Right hindlimb (tissue), 1 donor: ENCODE data around the gene TRMT61B.

ENCODE experiments used
- DNase-seq: peaks from one replicate; pipeline ENCODE4 v3.0.0-alpha.2; 2018

TRMT61B gene

DNA sequence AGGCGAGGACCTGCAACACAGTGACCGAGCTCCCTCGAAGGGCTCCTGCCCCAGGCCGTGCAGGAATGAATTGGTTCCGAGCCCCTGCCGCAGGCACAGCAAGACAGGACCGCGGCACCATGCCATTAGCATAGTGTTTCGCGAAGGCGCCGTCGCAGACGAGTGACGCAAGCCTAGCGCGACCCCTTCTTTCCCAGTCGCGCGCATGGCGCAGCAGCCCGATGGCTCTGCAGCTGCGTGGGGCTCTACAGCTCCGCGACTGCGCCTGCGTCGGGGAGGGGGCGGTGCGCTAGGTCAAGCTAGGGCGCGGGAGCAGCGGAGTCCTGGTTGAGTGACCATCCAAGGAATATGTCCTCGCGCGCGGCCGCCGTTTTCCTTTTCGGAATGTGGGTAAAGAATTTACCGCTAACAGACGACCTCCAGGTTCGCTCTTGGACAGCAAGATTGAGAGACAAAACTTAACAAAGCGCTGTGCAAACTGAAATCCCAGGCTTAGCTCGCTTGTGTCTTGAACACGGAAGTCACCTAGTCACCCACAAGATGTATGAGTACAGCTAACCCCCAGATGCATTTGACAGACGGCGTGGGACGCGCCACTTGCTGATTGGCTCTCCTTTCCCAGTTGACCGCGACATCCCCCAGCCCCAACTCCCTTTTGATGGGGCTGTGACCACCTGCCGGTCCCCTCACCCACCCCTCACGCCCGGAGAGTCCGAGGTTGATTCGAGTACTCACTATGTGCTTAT is at the start of gene TRMT61B:
TRMT61B (minus strand) TSS at position 164 of the 746 bp plus-strand sequence; CDS start at position 132, 32 bp downstream.
- DNase-seq = peak; percentile 97

DNA sequence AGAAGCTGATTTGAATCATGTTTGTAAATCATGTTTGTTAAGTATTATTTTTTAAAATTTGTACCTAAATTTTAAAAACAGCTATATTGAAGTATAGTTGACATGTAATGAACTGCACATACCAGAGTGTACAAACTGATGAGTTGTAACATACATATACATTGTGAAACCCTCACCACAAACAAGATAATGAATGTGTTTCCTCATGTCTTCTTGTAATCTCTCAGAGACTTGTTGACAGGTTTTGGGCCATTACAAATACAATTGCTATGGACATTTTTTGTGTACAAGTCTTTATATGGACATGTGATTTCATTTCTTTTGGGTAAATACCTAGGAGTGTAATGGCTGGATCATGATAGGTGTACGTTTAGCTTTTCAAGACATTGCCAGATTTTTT is 45.8 kb upstream of the TRMT61B start:
- DNase-seq = no peak

DNA sequence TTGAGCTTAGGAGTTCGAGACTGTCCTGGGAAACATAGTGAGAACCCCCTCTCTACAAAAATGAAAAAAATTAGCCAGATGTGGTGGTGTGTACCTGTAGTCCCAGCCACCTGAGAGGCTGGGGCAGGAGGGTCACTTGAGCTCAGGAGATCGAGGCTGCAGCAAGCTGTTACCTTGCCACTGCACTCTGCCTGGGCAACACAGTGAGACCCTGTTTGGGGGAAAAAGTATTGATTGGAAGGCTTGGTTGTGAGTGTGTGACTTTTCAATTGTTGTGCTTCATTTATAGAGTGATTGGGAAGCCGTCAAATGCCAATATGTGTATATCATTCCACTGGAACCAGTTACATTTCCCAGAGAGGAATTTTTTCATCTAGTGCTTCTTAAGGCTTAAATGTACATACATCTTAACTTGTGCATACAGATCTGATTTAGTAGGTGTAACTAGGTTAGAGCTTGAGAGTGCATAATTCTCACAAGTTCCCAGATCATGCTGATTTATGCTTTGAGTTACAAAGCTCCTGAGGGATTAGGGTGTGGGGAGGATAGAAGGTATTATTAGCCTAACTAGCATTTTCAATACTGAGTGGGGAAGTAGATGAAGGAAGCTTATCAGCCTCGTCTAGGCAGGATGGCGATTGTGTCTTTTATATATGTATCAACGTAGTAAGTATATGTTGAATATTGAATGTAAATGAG is 39.7 kb upstream of the TRMT61B start:
- DNase-seq = no peak

DNA sequence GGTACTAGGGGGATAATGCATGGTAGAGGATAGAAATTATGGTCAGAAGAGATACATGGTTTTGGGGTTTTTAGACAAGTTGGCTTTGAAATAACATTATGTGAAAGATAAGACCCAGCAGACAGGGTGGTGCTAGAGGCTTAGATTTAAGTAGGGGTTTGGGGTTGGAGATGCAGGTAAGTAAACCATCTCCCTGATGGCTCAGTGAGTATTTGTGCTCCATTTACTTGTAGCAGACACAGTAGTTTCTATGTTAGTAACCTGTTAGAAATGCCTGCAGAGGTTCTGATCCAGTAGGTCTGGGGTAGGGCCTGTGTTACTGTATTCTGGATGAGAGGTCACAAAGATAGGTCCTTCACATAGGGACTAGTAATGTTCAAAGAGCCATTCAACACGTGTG is 38.1 kb upstream of the TRMT61B start:
- no peak for DNase-seq

DNA sequence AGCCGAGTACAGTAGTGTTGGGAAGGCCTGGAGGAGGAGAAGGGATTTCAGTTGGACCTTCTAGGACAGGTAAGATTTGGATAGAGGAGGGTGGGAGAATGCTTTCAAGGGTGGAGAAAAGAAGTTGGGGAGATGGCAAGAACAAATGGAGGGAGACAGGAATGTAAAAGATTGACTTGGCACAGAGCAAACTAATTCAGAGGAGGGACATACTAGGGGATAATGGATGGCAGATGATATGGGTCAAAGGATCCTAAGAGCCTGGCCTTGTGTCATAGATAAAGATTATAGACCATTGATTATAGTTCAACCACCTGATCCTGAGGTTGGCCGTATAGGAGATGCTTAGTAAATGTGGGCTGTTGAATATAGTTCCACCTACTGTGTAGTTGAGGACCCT is 36.7 kb upstream of the TRMT61B start:
- DNase-seq = no peak

DNA sequence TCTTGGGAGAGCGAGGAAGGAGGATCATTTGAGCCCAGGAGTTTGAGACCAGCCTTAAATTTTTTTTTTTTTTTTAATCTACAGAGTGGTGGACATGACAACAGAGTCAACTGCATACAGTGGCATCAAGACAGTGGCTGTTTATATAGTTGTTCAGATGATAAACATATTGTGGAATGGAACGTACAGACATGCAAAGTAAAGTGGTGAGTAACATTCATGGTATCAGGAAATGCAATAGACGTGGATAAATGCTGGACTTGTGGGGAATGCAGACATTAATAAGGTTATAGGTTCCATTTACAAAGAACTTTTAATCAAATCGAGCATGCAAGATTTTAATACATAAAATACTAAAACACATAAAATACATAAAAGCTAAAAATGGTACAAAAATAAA is 36.3 kb upstream of the TRMT61B start:
- DNase-seq = no peak

DNA sequence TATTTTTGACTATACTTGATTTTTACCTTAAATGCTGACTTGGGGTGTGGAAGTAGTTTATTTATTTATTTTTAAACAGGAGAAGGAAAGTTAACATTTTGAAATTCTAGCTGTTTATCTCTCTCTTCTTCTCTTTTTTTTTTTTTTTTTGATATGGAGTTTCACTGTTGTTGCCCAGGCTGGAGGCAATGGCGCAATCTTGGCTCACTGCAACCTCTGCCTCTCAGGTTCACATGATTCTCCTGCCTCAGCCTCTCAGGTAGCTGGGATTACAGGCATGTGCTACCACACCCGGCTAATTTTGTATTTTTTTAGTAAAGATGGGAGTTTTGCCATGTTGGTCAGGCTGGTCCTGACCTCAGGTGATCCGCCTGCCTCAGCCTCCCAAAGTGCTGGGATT is 35.4 kb upstream of the TRMT61B start:
- no peak for DNase-seq

DNA sequence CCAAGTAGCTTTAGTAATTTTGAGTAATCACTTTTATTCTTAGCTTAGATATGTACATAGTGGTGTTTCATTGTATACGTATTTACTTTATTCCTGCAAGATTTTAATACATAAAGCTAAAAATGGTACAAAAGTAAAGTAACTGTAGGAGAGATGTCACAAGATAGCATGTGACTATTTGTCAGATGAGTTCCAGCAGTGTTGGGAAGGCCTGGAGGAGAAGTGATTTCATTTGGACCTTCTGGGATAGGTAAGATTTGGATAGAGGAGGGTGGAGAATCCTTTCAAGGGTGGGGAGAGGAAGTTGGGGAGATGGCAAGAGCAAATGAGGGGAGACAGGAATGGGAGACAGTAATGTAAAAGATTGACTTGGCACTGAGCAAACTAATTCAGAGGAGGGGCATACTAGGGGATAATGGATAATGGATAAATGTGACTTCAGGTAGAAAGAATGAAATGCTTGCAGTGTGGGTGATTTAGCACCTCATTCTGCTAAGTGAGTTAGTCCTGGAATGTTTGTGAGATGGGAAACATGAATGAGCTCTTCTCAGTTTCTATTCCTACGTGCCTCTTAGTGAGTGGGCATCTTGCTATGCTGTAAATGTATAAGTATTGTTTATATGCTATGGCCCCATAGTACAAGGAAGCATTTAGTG is 34.8 kb upstream of the TRMT61B start:
- no peak for DNase-seq

DNA sequence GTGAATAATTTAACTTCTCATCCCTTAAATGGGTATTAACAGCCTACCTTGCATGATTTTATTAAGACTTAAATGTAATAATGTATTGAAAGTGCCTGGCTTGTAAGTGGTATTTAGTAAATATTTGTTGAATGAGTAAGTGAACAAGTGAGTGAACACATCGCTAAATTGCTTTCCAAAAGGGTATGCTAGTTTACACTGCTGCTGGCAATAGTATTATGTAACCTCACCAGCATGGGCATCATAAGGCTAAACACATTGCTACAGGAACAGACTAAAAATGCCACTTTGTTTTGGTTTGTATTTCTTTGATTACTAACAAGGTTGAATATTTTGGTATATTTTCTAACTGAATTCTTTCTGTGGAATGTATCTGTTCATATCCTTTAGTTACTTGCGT is 34.2 kb upstream of the TRMT61B start:
- DNase-seq = no peak

DNA sequence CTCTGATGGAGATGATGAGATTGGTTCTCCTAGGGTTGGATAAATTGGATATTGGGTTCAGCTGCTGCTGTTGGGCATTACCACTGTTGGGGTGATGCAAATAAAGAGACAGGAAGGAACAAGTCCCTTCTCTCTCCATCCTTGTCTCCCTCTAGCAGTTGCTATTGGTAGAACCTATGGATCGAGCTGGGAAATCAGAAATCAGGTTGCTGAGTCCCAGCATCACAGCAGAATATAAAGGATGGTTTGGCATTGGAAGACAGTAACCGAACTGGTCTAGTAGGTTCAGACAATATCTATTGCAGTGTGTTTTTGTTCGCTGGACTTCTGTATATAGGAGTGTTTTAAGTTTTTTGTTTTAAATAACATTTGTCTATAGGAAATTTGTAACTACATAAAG is 32.5 kb upstream of the TRMT61B start:
- DNase-seq = no peak

DNA sequence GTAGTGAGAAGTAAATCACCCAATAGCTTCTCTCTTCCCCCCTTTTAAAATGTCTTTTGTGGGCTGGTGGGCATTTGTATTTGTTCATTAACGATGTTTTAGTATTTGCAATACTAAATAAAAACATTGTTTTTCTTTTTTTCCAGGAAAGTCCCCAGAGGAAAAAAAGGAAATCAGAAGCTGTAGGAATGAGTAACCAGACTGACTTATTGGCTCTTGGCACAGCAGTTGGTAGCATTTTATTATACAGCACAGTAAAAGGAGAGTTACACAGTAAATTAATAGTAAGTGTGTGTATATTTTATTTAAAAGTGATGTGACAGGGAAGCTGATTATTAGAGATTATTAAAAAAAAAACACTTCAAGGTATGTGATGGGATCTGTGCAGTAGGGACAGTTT is 31.7 kb upstream of the TRMT61B start:
- no peak for DNase-seq

DNA sequence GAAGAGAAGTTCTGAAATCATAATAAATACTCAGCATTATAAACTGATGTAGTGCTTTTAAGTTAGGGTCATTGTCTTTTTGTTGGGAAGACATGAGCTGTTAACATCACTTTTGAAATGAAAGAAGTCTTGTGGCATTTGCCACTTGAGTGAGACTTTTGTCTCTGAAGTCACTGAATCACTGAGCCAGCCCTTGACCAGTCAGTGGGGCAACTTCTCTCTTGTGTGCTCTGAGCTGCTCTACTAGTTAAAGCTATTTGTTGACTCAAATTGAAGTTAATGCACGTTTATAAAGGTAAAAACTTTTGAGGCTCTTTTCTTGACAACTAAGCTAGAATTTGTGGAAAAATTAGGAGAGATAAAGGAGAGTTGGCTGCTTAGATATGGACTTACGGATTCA is 31.1 kb upstream of the TRMT61B start:
- DNase-seq = no peak

DNA sequence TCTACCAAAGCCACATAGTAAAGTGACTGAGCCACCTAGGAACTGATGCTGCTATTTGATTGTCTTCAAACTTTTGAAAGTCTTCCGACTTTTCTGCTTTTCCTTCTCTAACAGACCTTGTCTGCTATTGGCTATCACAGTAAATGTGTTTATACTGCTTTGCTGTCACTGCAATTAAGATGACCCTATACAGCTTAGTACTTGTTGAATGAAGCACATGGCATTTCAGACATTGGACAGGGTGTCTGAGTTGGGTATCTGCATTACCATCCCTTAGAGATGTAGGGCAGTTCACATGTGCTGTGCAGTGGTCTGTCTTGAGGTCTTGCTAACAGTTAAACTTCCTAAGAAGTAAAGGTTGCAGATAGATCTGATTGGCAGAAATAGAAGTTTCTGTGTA is 27.9 kb upstream of the TRMT61B start:
- no peak for DNase-seq

DNA sequence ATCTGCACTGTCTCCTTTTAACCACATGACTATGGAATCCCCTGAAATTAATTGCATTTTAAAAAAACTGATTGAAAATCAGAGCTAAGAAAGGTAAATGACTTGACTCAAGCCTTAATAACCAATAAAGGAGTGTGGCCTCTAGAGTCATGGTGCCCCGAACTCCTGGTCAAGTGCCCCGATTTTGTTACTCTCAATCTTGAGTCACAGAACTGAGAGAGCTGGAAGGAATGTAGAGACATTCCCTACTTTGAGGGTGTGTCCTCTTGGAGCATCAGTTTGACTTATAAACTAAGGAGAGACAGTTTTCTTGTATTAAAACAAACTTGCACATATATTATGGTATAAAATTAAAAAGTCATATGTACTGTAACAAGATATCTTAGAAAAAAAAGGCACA is 26.8 kb upstream of the TRMT61B start:
- no peak for DNase-seq

DNA sequence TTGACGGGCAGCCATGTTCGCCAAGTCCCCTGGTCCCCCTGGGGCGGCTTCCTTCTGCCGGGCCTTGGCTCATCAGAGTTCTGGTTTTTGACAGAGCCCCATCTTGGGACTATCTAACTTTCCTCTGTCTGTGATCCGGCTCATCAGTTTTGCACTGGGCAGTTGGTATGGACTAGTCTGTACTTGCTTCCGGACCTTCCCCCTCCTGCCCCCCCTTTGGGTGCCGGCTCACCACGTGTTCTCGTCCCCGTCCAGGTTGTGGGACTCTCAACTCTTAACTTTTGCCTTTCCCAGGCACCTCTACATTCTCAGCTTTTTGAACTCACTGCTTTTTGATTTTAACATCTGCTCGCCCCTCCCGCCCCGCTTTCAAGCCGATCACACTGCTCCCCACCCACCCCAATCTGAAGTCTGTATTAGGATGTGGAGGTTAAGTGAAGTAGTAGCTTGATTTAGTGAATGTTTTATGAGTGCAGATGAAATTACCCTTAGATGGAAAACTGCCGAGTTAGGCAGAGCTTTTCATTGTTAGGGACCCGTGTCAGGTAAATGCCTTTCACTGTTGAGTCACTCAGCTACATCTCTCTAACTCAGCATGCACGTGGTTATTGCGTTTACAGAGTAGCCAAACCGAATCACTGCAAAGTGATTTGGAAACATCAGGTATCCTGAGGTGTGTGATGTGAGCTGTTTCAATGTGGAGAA is 25.2 kb upstream of the TRMT61B start:
- peak; percentile 31 for DNase-seq

DNA sequence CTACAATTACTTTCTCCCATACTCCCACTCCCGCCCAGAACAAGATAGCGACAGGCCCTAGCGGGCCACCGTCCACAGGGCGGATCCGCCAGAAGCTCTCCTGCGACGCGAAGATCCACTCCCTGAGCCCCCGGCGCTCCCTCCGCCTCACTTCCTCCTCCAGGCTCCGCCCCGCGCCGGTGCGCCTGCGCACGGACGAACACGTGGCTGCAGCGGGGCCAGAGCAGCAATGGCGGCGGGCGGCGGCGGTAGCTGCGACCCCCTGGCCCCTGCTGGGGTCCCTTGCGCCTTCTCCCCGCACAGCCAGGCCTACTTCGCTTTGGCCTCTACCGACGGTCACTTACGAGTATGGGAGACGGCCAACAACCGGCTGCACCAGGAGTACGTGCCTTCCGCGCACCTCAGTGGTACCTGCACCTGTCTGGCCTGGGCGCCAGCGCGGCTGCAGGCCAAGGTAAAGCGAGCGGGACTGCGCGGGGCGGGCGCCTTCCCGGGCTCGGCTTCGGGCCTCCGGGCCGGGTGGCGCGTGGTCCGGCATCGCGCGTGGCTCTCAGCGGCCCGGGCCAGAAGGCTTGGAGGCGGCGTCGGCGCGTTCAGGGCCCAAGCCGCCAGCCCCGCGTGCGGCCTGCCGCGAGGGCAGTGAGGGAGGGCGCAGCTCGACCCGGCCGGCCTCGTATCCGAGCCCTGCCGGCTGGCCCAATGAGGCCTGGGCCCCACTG is 24.5 kb upstream of the TRMT61B start, which contains the start of gene WDR43:
WDR43 (plus strand) TSS at position 198 of the 719 bp plus-strand sequence; CDS start at position 230, 32 bp downstream.
- DNase-seq = peak; percentile 99

DNA sequence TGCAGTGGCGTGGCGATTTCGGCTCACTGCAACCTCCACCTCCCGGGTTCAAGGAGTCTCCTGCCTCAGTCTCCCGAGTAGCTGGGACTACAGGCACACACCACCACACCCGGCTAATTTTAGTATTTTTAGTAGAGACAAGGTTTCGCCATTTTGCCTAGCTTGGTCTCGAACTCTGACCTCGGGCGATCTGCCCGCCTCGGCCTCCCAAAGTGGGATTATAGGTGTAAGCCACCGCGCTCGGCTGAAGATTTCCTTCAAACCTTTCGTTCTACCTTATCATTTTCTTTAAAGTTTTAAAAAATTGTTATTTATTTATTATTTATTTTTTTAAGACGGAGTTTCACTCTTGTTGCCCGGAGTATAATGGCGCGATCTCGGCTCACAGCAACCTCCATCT is 23.4 kb upstream of the TRMT61B start:
- no peak for DNase-seq

DNA sequence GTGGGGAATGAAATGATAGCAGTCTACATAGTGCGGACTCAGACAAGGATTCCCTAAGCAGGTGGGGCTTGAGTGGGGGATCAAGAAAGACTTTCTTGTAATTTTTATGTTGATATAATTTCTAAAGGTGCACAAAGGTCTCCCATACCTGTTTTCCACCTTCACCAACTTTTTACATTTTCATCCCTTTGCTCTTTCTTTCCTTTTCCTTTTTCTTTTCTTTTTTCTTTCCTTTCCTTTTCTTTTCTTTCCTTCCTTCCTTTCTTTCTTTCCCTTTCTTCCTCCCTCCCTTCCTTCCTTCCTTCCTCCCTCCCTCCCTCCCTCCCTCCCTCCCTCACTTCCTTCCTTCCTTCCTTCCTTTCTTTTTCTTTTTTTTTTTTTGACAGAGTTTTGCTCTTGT is 10.1 kb upstream of the TRMT61B start:
- no peak for DNase-seq

DNA sequence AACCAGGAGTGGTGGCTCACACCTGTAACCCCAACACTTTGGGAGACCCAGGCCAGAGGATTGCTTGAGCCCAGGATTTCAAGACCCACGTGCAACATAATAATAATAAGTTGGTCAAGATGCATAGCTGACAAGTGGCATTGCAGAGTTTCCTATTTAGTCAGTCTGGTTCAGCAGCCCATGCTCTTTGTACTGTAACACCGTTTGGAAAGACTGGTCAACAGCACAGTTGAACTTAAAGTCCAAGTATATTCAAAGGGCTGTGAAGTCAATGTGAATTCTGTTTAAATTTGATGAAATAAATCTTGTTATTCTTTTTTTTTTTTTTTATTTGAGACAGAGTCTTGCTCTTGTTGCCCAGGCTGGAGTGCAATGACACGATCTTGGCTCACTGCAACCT is 1.5 kb upstream of the TRMT61B start:
- DNase-seq = no peak

DNA sequence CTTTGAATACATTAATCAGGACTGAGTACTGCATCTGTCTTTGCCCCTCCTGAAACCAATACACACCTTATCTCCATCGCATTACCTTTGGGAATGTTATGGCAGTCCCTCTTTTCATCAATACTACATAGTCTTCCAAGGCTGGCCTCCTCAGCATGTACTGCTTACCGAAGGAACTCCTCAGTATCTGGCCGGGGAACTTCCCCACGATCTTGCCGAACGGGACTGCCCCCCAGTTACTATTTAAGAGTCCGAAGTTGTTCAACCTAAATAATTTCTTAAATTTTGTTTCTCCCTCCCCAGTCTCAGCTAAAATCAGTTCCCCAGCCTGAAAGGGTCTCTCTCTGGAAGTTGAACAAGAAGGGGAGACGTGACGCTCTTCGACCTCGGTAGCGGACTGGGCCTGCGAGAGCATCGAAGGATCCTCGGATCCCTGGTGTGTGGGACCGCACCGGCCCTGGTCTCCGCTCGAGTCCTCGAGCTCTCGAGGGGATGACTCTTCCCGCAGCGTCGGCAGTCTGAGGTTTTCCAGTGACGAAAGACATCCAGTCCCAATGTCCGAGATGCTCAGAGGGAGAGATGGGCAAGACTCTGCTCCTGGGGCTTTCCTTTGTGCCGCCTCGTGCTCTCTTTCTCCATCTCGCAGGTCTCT is 489 bp downstream of the TRMT61B start:
- no peak for DNase-seq

DNA sequence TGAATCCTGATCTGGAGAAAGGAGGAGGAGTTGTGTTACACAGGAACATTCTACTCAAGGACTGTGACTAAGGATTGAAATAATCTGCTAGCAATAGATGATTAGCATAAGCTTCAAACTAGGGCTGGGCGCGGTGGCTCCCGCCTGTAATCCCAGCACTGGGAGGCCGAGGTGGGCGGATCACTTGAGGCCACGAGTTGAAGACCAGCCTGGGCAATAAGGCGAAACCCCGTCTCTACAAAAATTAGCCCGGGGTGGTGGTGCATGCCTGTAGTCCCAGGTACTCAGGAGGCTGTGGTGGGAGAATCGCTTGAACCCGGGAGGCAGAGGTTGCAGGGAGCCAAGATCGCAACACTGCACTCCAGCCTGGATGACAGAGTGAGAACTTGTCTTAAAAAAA is 1.5 kb downstream of the TRMT61B start:
- no peak for DNase-seq

DNA sequence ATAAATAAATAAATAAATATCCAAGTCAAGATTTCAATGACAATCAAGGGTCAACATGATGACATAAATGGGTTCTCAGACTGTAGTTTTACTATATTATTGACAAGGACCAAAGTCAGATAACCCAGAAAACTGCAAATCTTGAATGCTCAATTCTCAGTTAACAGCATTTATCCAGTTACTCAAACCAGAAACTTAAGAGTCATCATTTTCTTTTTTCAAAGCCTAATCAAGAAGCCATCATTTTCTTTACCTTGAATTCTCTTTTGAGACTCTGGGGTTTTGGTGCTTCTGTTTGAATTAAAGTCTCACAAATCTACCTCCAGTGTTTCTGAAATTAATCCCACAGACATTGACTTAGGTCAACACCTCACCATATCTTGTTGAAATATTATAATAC is 14.1 kb downstream of the TRMT61B start:
- DNase-seq = no peak
